Measurements from ENCODE around the gene DNM2.
"Not testable (repeated sequence)": the region's sequence is repeated elsewhere in the genome, so short reads cannot be mapped to it uniquely, and the experiment has no call there.

Gene DNM2

DNA sequence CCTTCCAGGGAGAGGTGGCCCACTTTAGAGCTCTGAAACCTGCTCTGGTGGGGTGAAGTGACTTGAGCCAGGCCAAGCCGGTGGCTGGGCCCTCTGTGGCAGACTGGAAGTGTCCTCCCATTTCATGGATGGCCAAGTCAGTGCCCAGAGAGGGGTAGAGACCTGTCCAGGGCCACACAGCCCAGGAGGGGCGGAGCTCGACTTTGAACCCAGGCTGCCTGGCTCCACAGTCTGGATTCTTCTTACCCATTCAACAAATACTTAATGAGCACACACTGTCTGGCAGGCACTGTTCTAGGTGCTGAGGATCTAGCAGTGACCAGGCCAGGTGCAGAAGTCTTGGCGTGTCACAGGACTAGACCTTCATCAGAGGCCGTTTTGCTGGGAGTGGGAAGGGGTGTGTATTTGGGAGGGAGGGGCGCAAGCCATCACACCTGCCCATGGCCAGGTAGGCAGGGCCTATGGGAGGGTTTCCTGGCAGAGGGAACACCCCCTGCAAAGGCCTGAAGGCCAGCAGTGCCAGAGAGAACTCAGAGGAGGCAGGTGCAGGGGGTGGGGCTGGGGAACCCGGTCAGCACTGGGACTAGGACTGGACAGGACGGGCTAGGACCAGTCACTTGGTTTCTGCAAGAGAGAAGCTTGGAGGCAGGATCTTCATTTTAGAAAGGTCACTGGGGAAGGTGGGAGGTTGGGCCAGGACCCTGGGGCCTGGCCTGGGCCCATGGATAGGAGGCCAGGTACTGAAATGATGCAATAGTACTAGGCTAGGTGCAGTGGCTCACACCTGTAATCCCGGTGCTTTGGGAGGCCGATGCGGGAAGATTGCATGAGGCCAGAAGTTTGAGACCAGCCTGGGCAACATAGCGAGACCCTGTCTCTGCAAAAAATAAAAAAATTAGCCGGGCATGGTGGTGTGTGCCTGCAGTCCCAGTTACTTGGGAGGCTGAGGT lies 31.8 kb downstream of the DNM2 start:
- H3K4me1 ChIP-seq (ENCODE audit: control insufficient read depth, insufficient read depth, low read length): peaks cover 88% of the 10 kb centered on the region
- no peaks in the 10 kb centered on the region for H3K27me3 ChIP-seq (ENCODE audit: control insufficient read depth, insufficient read depth, low read length)
- peak overlapping the region; percentile 38 for H3K4me3 ChIP-seq (ENCODE audit: low read length)
- H3K9me3 ChIP-seq (ENCODE audit: control insufficient read depth, low read length): no peaks in the 10 kb centered on the region
- no peaks in the 10 kb centered on the region for H3K36me3 ChIP-seq (ENCODE audit: control insufficient read depth, insufficient read depth, low read length)
- peak overlapping the region; percentile 74 for H3K9ac ChIP-seq (ENCODE audit: low read length)

GRCh38 chr19:10751109-10751953 lies 33.5 kb downstream of the DNM2 start:
- H3K27me3 ChIP-seq (ENCODE audit: control insufficient read depth, insufficient read depth, low read length): no peaks in the 10 kb centered on the region
- no peaks in the 10 kb centered on the region for H3K36me3 ChIP-seq (ENCODE audit: control insufficient read depth, insufficient read depth, low read length)
- H3K4me1 ChIP-seq (ENCODE audit: control insufficient read depth, insufficient read depth, low read length): peaks cover 85% of the 10 kb centered on the region
- peak overlapping the region; percentile 74 for H3K9ac ChIP-seq (ENCODE audit: low read length)
- H3K4me3 ChIP-seq (ENCODE audit: low read length): peak overlapping the region; percentile 38
- H3K9me3 ChIP-seq (ENCODE audit: control insufficient read depth, low read length): no peaks in the 10 kb centered on the region

DNA sequence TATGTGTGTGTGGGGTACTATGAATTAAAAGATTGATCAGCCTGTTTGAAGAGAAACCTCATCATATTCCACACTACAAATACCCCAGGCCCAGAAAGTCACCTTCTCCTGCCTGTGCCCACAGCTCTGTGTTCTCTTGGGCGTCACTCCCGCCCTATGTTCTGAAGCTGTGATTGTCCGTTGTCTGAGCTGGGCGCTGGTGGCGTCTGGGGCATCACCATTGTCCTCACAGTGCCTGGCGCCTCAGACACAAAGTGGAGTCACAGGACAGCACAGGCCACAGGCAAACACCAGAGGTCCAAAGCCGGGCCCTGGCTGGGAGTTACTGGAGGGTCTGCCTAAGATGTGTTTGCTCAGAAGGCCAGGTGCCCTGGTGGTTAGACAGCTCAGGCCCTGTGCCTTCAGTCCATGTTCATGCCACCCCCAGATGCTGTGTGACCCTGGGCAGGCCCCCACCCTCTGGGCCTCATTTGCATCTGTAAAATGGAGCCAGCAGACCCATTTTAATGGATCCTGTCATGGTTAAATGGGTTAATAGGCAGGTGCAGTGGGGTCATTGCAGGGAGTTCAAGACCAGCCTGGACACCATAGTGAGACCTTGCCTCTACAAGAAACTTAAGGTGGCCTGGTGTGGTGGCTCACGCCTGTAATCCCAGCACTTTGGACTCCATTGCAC lies 34.5 kb downstream of the DNM2 start:
- peaks cover 80% of the 10 kb centered on the region for H3K4me1 ChIP-seq (ENCODE audit: control insufficient read depth, insufficient read depth, low read length)
- no peak overlapping the region for H3K4me3 ChIP-seq (ENCODE audit: low read length)
- no peaks in the 10 kb centered on the region for H3K9me3 ChIP-seq (ENCODE audit: control insufficient read depth, low read length)
- H3K27me3 ChIP-seq (ENCODE audit: control insufficient read depth, insufficient read depth, low read length): no peaks in the 10 kb centered on the region
- peak overlapping the region; percentile 74 for H3K9ac ChIP-seq (ENCODE audit: low read length)
- no peaks in the 10 kb centered on the region for H3K36me3 ChIP-seq (ENCODE audit: control insufficient read depth, insufficient read depth, low read length)

DNA sequence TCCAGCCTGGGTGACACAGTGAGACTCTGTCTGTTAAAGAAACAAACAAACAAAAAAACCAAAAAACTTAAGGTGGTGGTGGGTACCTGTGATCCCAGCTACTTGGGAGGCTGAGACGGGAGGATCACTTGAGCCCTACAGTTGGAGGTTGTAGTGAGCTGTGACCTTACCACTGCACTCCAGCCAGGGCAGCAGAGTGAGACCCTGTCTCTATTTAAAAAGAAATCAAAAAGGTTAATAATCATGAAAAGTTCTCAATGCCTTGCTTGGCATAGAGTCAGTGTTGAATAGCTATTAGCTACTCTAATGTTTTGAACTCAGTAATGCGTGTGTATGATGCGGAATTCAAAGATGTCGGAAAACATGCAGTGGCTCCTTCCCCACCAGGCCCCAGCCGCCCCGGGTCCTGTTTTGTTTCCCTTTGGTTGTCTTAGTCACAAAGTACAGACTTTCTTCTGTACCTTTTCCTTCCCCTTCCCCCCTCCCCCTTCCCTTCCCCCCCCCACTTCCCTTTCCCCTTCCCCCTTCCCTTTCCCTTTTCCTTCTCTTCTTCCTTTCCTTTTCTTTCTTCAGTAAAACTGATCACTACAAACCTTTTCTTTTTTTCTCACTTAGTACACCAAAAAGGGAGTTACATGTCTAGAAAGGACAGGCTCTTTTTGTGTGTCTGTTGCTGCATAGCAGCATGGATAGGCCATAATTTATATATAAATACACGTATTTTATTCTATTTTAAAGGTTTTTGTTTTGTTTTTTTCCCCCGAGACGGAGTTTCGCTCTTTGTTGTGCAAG lies 35.2 kb downstream of the DNM2 start:
- no peaks in the 10 kb centered on the region for H3K36me3 ChIP-seq (ENCODE audit: control insufficient read depth, insufficient read depth, low read length)
- H3K4me3 ChIP-seq (ENCODE audit: low read length): no peak overlapping the region
- no peaks in the 10 kb centered on the region for H3K9me3 ChIP-seq (ENCODE audit: control insufficient read depth, low read length)
- peak overlapping the region; percentile 74 for H3K9ac ChIP-seq (ENCODE audit: low read length)
- H3K4me1 ChIP-seq (ENCODE audit: control insufficient read depth, insufficient read depth, low read length): peaks cover 72% of the 10 kb centered on the region
- H3K27me3 ChIP-seq (ENCODE audit: control insufficient read depth, insufficient read depth, low read length): no peaks in the 10 kb centered on the region

- H3K27me3 ChIP-seq (ENCODE audit: control insufficient read depth, insufficient read depth, low read length): no peaks in the 10 kb centered on the region
- no peak overlapping the region for H3K9ac ChIP-seq (ENCODE audit: low read length)
- no peaks in the 10 kb centered on the region for H3K9me3 ChIP-seq (ENCODE audit: control insufficient read depth, low read length)
- H3K4me3 ChIP-seq (ENCODE audit: low read length): no peak overlapping the region
- H3K36me3 ChIP-seq (ENCODE audit: control insufficient read depth, insufficient read depth, low read length): no peaks in the 10 kb centered on the region
- H3K4me1 ChIP-seq (ENCODE audit: control insufficient read depth, insufficient read depth, low read length): peaks cover 63% of the 10 kb centered on the region
Measured at GRCh38 chr19:10756371-10756770, 38.5 kb downstream of the DNM2 start.

GRCh38 chr19:10756791-10757190 lies 38.9 kb downstream of the DNM2 start:
- Histone ChIP-seq H3K4me3 (ENCODE audit: low read length) (no peak overlapping the region), H3K36me3 (ENCODE audit: control insufficient read depth, insufficient read depth, low read length) (no peaks in the 10 kb centered on the region), H3K27me3 (ENCODE audit: control insufficient read depth, insufficient read depth, low read length) (no peaks in the 10 kb centered on the region), H3K9ac (ENCODE audit: low read length) (no peak overlapping the region), H3K9me3 (ENCODE audit: control insufficient read depth, low read length) (no peaks in the 10 kb centered on the region), H3K4me1 (ENCODE audit: control insufficient read depth, insufficient read depth, low read length) (peaks cover 63% of the 10 kb centered on the region)

- not testable (repeated sequence) for H3K4me3 ChIP-seq (ENCODE audit: low read length); H3K36me3 ChIP-seq (ENCODE audit: control insufficient read depth, insufficient read depth, low read length); H3K27me3 ChIP-seq (ENCODE audit: control insufficient read depth, insufficient read depth, low read length); H3K9me3 ChIP-seq (ENCODE audit: control insufficient read depth, low read length); H3K9ac ChIP-seq (ENCODE audit: low read length)
- peaks cover 63% of the 10 kb centered on the region for H3K4me1 ChIP-seq (ENCODE audit: control insufficient read depth, insufficient read depth, low read length)
Measured at GRCh38 chr19:10758050-10758449, 40.2 kb downstream of the DNM2 start.

- Histone ChIP-seq H3K36me3 (ENCODE audit: control insufficient read depth, insufficient read depth, low read length) (peaks cover 6% of the 10 kb centered on the region), H3K27me3 (ENCODE audit: control insufficient read depth, insufficient read depth, low read length) (no peaks in the 10 kb centered on the region), H3K9ac (ENCODE audit: low read length) (no peak overlapping the region), H3K9me3 (ENCODE audit: control insufficient read depth, low read length) (no peaks in the 10 kb centered on the region), H3K4me3 (ENCODE audit: low read length) (no peak overlapping the region), H3K4me1 (ENCODE audit: control insufficient read depth, insufficient read depth, low read length) (peaks cover 69% of the 10 kb centered on the region)
Measured at GRCh38 chr19:10758978-10759377, 41.1 kb downstream of the DNM2 start.

DNA sequence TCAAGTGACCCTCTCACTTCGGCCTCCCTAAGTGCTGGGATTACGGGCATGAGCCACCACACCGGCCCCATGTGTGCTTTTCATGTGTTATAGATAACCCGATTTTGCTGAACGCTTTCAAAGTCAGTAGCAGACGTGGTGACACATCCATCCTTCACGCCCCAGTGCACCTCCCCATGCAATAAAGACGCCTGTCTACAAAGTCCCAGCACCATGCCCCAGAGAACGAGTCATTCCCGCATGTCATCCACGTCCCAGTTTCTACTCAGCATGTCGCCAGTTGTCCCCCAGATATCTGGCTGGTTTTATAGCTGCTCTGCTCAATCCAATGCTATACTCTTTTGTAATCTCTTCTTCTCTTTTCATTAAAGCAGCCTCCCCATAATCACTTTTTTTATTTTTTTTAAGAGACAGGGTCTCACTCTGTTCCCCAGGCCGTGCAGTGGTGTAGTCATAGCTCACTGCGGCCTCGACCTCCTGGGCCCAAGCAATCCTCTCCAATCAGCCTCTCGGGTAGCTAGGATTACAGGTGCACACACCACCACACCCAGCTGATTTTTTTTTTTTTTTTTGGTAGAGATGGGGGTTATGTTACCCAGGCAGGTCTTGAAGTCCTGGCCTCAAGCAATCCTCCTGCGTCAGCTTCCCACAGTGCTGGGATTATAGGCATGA lies 42.5 kb downstream of the DNM2 start:
- H3K9me3 ChIP-seq (ENCODE audit: control insufficient read depth, low read length): no peaks in the 10 kb centered on the region
- no peak overlapping the region for H3K4me3 ChIP-seq (ENCODE audit: low read length)
- peaks cover 70% of the 10 kb centered on the region for H3K4me1 ChIP-seq (ENCODE audit: control insufficient read depth, insufficient read depth, low read length)
- H3K36me3 ChIP-seq (ENCODE audit: control insufficient read depth, insufficient read depth, low read length): peaks cover 6% of the 10 kb centered on the region
- H3K27me3 ChIP-seq (ENCODE audit: control insufficient read depth, insufficient read depth, low read length): no peaks in the 10 kb centered on the region
- no peak overlapping the region for H3K9ac ChIP-seq (ENCODE audit: low read length)

DNA sequence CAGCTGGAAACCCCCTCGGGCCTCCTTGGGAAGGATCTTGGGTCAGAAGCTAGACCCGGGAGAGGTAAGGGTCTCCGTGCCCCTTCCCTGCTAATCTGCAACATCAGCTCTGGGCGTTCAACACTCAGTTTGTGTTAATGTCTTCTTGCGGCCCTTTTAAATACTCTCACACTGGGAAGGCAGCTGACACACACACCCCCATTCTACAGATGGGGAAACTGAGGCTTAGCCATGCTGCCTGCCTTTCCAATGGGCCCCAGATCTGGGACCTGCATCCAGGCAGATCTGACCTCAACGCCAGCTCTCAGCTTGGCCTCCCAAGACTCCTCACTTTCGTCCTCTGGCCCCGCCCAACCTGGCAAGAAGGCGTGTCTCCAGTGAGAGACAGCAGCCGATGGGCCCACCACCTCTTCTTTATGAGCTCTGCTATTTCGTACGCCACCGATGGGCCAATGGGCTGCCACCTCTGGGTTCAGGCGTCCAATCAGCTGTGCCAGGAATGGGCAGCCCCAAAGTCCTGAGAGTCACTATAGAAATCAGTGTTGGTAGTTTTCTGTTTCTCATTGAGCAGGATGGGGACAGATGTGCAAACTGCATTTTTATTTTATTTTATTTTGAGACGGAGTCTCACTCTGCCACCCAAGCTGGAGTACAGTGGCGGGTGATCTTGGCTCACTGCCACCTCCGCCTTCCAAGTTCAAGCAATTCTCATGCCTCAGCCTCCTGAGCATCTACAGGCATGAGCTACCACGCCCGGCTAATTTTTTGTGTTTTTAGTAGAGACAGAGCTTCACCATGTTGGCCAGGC lies 43.8 kb downstream of the DNM2 start:
- Histone ChIP-seq H3K27me3 (ENCODE audit: control insufficient read depth, insufficient read depth, low read length) (no peaks in the 10 kb centered on the region), H3K36me3 (ENCODE audit: control insufficient read depth, insufficient read depth, low read length) (peaks cover 6% of the 10 kb centered on the region), H3K4me3 (ENCODE audit: low read length) (no peak overlapping the region), H3K9ac (ENCODE audit: low read length) (no peak overlapping the region), H3K4me1 (ENCODE audit: control insufficient read depth, insufficient read depth, low read length) (peaks cover 72% of the 10 kb centered on the region), H3K9me3 (ENCODE audit: control insufficient read depth, low read length) (no peaks in the 10 kb centered on the region)
